HG02938 (cell line): ENCODE data around the gene OXNAD1.
"Not testable (repeated sequence)": the region's sequence is repeated elsewhere in the genome, so short reads cannot be mapped to it uniquely, and the experiment has no call there.

ENCODE experiments used
- ATAC-seq: cut with Tn5 transposase; IDR thresholded peaks from one replicate; pipeline ENCODE4 v1.9.1; 2021; ENCODE audit warnings: mild to moderate bottlenecking, moderate library complexity; ENCODE audit not compliant: unreplicated experiment

Gene OXNAD1

GRCh38 chr3:16301507-16301906 lies 36.5 kb downstream of the OXNAD1 start:
- ATAC-seq, result no peak

GRCh38 chr3:16302082-16302631 lies 37.1 kb downstream of the OXNAD1 start:
- ATAC-seq, result no peak

DNA sequence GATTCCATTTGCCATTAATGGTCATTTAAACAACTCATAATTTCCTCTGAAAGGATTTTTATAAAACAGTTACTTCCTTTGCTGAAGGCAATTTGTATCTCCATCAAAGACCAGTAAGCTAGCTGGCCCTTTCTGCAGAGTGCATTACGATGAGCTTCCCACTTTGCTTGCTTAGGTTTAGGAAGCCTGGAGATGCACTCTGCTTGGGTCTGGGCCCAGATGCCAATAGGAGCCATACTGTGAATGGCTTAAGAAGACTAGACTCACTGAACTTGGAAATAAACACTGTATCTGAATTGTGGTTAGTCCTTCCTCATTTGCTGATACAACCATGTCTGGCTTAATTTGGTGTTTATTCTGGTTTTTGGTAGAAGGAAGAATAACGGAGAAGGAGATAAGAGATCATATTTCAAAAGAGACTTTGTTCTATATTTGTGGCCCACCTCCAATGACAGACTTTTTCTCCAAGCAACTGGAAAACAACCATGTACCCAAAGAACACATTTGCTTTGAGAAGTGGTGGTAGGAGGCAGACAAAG lies 38.1 kb downstream of the OXNAD1 start:
- no peak for ATAC-seq

GRCh38 chr3:16304061-16305010 lies 39.3 kb downstream of the OXNAD1 start:
- no peak for ATAC-seq

- ATAC-seq, result no peak
Observed at GRCh38 chr3:16305111-16305541, 40.1 kb downstream of the OXNAD1 start.

GRCh38 chr3:16307832-16308531 lies 43.0 kb downstream of the OXNAD1 start:
- no peak for ATAC-seq

- no peak for ATAC-seq
Observed at GRCh38 chr3:16308727-16309126, 43.7 kb downstream of the OXNAD1 start.

GRCh38 chr3:16309558-16309957 lies 44.5 kb downstream of the OXNAD1 start:
- peak; percentile 93 for ATAC-seq

DNA sequence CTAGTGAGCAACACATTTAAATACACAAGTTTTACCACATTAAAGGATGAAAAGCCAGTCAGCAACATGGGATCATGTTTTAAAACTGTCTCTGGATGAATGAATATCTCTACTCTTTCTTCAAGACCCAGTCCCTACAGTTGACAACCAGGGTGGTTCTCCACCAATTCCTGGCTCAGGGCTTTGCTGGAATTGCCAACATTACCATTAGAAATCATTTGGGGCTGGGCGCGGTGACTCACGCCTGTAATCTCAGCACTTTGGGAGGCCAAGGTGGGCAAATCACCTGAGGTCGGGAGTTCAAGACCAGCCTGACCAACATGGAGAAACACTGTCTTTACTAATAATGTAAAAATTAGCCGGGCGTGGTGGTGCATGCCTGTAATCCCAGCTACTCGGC lies 45.5 kb downstream of the OXNAD1 start:
- not testable (repeated sequence) for ATAC-seq

GRCh38 chr3:16311960-16312451 lies 47.0 kb downstream of the OXNAD1 start:
- ATAC-seq, result peak; percentile 58

GRCh38 chr3:16313886-16314645 lies 49.1 kb downstream of the OXNAD1 start:
- no peak for ATAC-seq

DNA sequence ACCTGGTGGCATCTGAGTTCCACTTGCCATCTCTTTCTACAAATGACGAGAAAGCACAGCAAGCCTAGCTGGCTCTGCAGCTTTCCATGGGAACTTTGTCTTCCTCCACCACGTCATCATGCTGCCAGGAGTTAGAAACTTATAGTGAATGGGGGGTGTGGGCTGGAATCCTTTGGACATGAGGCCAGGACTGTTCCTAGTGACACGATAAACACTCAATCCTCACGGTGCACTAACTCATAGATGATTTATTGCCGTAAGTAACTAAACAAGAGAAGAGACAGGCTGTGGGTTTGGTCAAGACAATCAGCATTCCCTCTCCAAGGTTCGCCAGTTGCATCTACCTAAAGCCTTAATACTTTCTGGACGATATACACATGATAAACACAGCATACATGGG lies 50.6 kb downstream of the OXNAD1 start:
- ATAC-seq, result no peak

DNA sequence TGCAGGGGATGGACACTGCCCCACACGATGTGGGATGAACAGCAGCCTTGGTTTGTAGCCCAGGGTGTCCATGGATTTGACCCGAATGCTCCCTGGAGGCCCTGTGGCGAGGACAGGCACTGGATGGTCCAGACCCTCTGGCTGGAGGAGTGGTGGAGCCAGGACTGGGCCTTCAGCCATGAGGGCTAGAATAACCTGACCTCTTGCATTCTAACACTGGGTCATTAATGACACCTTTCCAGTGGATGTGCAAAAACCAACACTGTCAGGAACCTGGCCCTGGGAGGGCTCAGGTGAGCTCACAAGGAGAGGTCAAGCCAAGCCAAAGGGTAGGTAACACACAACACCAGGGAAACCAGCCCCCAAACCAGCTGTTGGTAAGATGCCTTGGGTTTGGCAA lies 51.4 kb downstream of the OXNAD1 start:
- no peak for ATAC-seq

DNA sequence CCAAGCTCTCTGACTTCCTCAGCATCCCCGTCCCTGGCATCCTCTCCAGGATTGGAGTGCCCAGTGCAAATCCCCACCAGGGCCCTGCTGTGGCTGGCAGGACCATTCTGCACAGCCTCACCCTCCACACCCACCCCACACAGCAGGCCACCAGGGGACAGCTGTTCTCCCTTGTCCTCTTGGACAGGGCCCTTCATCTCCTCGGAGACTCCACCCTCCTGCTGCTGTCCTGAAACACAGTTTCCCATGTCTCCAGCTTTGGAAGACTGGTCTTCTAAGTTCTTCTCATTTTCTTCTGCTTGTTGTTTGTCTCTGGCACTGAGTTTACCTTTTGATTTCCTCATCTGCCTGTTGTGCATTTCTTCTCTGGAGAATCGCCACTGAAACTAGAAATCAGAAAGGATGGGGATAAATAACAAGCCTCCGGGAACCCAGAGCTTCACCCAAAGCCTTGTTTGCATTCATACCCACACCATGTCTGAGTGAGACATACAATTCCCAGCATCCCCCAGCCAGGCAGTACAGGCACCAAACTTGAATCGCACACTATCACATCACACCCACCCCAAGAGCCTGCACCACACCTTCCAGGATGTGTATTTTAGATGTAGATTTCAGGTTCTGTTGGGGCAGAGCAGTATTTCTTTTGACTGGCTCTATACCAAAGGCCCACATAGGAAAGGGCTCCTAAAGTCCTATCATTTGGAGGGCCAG lies 52.0 kb downstream of the OXNAD1 start:
- ATAC-seq, result no peak

- no peak for ATAC-seq
Observed at GRCh38 chr3:16317561-16317945, 52.5 kb downstream of the OXNAD1 start.

DNA sequence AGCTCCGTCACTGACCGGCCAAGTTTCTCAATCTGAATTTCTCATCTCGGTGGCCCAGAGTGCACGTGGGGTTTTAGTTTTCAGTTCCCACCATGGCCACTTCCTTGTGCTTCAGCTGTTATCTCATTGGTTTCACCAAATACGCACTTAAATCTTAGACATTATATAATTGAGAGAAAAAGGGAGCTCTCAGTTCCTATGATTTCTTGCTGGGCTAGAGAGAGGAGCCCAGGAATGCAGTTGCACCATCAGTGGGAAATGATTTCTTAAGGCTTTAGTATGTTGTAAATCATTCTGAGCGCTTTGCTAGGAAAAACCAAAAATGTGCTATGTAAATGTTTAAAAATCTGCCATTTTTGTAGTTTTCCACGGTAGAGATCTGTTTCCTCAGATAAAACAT lies 53.2 kb downstream of the OXNAD1 start:
- no peak for ATAC-seq

- no peak for ATAC-seq
Observed at GRCh38 chr3:16319307-16319706, 54.3 kb downstream of the OXNAD1 start.

DNA sequence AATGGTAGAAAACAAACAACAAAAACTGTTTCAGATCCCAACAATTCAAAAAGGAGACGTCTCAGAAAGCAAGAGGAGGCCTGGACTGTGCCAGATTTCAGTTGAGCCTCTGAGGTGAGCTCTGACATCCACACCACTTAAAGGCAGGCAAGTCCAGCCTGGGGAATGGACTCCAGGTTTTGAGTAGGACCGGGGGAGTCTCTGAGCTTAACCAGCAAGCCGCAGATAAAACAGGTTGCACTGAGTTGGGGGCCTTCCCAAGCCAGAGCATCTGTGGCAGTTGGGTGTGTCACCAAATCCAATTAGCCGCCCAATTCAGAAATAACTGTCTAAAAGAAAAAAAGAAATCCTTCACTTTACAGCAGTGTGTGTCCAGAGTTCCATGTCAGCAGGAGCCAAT lies 54.7 kb downstream of the OXNAD1 start:
- no peak for ATAC-seq

DNA sequence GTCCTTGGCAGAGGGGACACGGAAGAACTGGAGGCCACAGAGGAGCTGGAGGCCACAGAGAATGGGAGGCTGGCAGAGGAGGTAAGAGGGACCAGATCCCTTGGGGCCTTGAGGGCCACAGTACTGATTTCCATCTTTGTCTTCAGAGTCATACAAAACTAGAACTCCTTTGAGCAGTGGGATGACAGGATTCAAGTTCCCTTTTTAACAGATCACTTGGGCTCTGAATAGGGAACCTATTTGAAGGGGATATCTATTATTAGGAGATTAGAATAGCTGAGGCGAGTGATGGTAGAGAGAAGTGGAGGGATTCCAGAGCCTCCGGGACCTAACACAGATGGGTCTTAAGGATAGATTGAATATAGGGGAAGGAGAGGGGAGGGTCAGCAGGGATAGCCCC lies 55.7 kb downstream of the OXNAD1 start:
- no peak for ATAC-seq

- ATAC-seq, result no peak
Observed at GRCh38 chr3:16322189-16322588, 57.2 kb downstream of the OXNAD1 start.
